Esophagus squamous epithelium (tissue), 4 donors: ENCODE data around the gene ADIPOQ.

Experiments used
- CTCF ChIP-seq, 6 experiments: fragments of 450-650 bp in 4 of 6; fragments of 200-600 bp in 2 of 6; sonication (generic) in 2 of 6; IDR thresholded peaks; one replicate each; pipeline ENCODE4 v1.5.1; 2016 to 2019; ENCODE audit warnings: antibody characterized with exemption in 6 of 6, mild to moderate bottlenecking in 4 of 6, moderate library complexity in 4 of 6
- POLR2A ChIP-seq, 4 donors: fragments of 450-650 bp; IDR thresholded peaks; one replicate each; pipeline ENCODE4 v1.6.1; 2017; ENCODE audit warnings: antibody characterized with exemption in 4 of 4, mild to moderate bottlenecking in 4 of 4, moderate library complexity in 3 of 4

DNA sequence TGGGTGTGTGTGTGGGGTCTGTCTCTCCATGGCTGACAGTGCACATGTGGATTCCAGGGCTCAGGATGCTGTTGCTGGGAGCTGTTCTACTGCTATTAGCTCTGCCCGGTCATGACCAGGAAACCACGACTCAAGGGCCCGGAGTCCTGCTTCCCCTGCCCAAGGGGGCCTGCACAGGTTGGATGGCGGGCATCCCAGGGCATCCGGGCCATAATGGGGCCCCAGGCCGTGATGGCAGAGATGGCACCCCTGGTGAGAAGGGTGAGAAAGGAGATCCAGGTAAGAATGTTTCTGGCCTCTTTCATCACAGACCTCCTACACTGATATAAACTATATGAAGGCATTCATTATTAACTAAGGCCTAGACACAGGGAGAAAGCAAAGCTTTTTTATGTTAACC is 10.5 kb downstream of the ADIPOQ start:
- TF ChIP-seq POLR2A (IDR thresholded peaks at IDR 0.05) = no peak
- TF ChIP-seq CTCF (IDR thresholded peaks at IDR 0.05) = no peak
